Measurements from ENCODE around the gene GRAMD1C.

The GRAMD1C gene

GRCh38 chr3:113952921-113953320 is 114.3 kb downstream of the GRAMD1C start:
- no peak for DNase-seq (ENCODE audit: low read depth in 2 of 2)

GRCh38 chr3:113953677-113954076 is 115.1 kb downstream of the GRAMD1C start:
- no peak for DNase-seq (ENCODE audit: low read depth in 2 of 2)

- DNase-seq (ENCODE audit: low read depth in 2 of 2) = no peak
Measured at GRCh38 chr3:113954091-113954685, 115.6 kb downstream of the GRAMD1C start.

GRCh38 chr3:113963879-113964278 is 125.3 kb downstream of the GRAMD1C start:
- no peak for DNase-seq (ENCODE audit: low read depth in 2 of 2)

- DNase-seq (ENCODE audit: low read depth in 2 of 2) = no peak
Measured at GRCh38 chr3:113966172-113966571, 127.6 kb downstream of the GRAMD1C start.

- no peak for DNase-seq (ENCODE audit: low read depth in 2 of 2)
Measured at GRCh38 chr3:113968986-113969385, 130.4 kb downstream of the GRAMD1C start.

- no peak for DNase-seq (ENCODE audit: low read depth in 2 of 2)
Measured at GRCh38 chr3:113977822-113978221, 139.2 kb downstream of the GRAMD1C start.

GRCh38 chr3:113979916-113980315 is 141.3 kb downstream of the GRAMD1C start:
- DNase-seq (ENCODE audit: low read depth in 2 of 2) = no peak

- DNase-seq (ENCODE audit: low read depth in 2 of 2) = no peak
Measured at GRCh38 chr3:113981803-113982202, 143.2 kb downstream of the GRAMD1C start.

- DNase-seq (ENCODE audit: low read depth in 2 of 2) = no peak
Measured at GRCh38 chr3:113983544-113983943, 145.0 kb downstream of the GRAMD1C start.

- DNase-seq (ENCODE audit: low read depth in 2 of 2) = no peak
Measured at GRCh38 chr3:113985541-113985940, 147.0 kb downstream of the GRAMD1C start.
